ENCODE measurements around the gene THSD1.
"Not testable (repeated sequence)": the region's sequence is repeated elsewhere in the genome, so short reads cannot be mapped to it uniquely, and the experiment has no call there.

Gene THSD1

DNA sequence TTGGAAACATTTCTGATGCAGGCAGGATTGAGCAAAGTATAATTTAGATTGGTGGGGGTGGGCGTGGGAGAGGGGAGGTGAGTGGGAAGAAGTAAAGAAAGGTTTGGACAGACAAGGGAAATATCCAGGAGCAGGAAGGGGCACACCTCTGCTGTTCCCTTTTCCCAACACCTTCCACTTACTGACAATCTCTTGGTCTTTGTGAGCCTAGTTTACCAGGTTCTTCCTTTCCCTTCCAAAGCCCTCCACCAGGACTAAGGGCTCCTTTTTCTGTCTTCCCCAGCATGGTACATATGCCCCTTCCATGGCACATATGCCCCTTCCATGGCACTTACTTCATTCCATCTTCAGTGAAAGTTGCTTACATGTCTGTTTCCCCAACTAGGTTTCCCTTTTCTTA is 6.2 kb upstream of the THSD1 start:
- no peak overlapping the region for H3K4me3 ChIP-seq (ENCODE audit: low read depth, low read length)

DNA sequence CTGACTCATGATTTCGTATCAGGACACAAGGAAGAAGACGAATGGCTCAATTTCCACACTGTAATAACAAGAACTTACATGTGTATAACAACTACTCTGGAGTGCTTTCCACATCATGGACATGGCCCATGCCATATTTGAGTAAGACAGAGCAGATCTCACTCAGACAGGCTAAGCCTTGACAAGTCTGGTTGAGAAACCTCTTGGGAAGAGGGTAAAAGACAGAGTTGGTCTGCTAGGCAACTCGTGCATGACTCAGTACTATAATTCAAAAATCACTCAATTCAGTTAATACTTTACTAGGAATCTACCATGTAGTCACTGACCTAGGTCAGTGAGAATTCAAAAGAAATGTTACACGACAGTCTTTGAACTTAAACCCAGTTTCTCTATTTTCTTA is 5.7 kb upstream of the THSD1 start:
- no peak overlapping the region for H3K4me3 ChIP-seq (ENCODE audit: low read depth, low read length)

DNA sequence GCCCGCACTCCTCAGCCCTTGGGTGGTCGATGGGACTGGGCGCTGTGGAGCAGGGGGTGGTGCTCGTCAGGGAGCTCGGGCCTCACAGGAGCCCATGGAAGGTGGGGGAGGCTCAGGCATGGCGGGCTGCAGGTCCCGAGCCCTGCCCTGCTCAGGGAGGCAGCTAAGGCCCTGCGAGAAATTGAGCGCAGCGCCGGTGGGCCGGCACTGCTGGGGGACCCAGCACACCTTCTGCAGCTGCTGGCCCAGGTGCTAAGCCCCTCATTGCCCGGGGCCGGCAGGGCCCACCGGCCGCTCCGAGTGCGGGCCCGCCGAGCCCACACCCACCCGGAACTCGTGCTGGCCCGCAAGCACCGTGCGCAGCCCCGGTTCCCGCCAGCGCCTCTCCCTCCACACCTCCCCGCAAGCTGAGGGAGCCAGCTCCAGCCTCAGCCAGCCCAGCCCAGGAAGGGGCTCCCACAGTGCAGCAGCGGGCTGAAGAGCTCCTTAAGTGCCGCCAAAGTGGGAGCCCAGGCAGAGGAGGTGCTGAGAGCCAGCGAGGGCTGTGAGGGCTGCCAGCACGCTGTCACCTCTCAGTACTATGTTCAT is 2.2 kb upstream of the THSD1 start:
- H3K4me3 ChIP-seq (ENCODE audit: low read depth, low read length) = not testable (repeated sequence)

DNA sequence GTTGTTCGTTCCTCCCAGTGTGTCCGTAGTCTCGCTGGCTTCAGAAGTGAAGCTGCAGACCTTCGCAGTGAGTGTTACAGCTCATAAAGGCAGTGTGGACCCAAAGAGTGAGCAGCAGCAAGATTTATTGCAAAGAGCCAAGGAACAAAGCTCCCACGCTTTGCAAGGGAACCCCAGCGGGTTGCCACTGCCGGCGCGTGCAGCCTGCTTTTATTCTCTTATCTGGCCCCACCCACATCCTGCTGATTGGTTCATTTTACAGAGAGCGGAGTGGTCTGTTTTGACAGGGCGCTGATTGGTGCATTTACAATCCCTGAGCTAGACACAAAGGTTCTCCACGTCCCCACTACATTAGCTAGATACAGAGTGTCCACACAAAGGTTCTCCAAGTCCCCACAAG is 1.5 kb upstream of the THSD1 start:
- not testable (repeated sequence) for H3K4me3 ChIP-seq (ENCODE audit: low read depth, low read length)

DNA sequence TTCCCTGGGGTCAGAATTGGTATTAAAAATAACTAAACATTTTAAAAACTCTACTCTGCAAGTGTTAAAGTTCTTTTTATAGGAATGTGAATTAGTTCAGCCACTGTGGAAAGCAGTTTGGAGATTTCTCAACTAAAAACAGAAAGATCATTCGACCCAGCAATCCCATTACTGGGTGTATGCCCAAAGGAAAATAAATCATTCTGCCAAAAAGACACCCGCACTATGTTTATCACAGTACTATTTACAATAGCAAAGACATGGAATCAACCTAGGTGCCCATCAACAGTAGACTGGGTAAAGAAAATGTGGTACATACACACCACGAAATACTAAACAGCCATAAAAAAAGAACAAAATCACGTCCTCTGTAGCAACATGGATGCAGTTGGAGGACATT is 657 bp upstream of the THSD1 start:
- H3K4me3 ChIP-seq (ENCODE audit: low read depth, low read length) = no peak overlapping the region

DNA sequence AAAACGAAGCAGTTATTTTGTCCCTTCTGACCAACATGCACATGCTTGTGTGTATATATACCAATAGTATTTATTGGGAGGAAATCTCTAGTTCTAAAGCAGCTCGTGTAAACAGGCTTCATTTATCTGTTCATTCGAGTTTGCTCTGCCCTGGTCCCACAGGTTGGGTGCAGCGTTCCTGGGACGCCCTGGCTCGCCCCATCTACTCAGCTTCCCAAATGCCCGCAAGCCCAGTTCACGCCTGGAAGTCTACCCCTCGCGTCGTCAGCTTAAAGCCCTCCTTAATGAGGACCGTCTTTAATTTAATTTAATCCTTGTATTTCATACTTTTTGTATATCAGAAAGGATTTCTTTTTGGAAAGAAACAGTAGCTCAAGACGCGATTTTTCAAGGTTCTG is 604 bp downstream of the THSD1 start:
- H3K4me3 ChIP-seq (ENCODE audit: low read depth, low read length) = peak overlapping the region; percentile 42

DNA sequence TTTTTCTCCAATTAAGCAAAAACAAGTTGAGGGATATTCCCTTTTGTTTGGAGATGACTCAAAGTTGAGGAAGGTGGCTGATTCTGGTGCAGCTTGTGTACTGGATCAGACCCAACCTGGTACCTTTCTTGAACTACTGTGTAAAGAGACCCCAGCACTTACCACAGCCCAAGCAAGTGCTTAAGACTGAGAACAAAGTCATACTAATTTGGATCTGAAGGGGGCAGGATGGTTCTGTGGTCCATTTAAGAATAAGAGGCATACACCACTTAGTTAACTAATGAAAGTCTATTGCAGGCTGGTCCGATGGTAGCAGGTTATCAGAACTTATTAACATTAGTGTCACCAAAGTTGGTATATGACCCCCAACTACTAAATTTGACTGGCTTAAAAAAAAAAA is 6.3 kb downstream of the THSD1 start:
- no peak overlapping the region for H3K4me3 ChIP-seq (ENCODE audit: low read depth, low read length)

DNA sequence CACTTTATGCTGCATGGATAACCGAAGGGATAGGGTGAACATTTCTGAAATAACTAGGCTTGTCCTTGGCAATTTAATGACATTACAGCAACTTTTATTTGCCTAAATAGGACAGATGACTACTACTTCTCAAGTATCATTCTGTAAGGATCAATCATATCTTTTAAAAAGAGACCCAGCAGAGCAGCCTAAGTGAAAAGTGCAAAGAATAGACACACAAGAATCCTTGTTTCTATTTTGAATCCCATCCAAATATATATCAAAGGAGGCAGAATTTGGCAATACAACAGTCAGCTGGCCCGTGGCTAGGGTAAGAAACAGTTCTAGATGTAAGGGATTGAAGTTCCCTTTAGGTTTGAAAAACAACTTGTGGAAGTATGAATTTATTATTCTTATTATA is 6.9 kb downstream of the THSD1 start:
- no peak overlapping the region for H3K4me3 ChIP-seq (ENCODE audit: low read depth, low read length)

DNA sequence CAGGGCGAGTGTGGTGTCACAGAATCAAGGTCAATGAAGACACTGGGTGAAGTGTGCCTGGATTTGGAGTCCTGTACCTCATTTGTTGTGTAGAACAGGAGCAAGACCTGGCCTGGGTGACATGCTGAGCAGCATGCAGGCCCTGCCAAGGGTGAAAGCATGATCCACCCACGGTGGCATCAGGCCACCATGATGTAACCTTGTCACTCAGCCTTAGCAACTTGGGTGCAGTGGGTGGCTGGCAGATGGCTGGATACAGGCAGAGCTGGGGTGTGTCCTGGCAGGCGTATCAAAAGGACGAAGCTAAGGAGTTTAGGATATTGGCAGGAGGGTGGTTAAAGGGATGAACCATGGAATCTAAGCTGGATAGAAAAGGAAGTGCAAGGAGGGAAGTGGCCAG is 10.3 kb downstream of the THSD1 start:
- no peak overlapping the region for H3K4me3 ChIP-seq (ENCODE audit: low read depth, low read length)

DNA sequence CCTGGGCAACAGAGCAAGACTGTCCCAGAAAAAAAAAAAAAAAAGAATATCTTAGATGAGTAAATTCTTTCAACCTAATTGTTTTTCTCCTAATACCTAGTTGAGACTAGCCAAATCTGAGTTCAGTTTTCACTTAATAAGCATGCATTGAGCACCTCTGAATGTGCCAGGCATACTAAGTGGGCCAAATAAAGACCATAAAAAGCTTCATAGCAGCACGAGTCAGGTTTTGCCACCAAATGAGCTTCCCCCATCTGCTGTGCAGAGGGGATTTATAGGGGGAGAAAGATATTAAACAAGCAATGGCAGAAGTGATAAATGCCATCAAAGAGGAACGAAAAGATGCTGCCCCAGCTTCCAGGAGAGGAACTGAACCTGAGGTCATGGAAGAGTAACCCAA is 11.4 kb downstream of the THSD1 start:
- H3K4me3 ChIP-seq (ENCODE audit: low read depth, low read length) = no peak overlapping the region

DNA sequence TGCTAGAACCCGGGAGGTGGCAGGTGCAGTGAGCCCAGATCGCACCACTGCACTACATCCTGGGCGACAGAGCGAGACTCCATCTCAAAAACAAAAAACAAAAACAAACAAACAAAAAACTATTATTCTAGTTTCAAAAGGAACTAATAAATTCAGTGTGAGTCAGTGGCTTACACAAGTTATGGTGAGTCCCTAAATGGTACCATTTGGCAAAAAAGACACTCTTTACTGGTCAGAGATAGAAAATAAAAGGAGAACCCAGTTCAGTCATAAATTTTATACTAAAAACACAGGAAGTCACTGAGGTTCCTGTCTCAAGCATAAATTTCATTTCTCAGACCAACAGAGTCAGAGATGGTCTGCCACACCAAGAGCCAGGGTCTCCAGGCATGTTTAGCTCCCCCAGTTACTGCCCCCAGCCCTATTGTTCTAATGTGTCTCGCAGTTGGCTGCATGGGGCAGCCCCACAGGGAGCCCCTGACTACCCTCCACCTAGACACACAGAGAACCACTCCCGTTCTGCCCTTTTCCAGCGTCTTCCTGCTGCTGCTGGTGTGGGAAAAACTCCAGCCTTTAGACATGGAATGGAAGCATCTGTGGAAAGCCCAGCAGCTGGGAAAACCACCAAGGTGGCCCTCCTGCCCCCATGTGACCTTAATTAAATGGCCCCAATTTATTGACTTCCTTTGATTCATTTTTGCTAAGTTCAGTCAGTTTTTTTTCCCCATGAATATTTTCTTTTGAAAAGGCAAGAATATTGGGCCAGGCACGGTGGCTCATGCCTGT is 12.2 kb downstream of the THSD1 start:
- H3K4me3 ChIP-seq (ENCODE audit: low read depth, low read length) = no peak overlapping the region

DNA sequence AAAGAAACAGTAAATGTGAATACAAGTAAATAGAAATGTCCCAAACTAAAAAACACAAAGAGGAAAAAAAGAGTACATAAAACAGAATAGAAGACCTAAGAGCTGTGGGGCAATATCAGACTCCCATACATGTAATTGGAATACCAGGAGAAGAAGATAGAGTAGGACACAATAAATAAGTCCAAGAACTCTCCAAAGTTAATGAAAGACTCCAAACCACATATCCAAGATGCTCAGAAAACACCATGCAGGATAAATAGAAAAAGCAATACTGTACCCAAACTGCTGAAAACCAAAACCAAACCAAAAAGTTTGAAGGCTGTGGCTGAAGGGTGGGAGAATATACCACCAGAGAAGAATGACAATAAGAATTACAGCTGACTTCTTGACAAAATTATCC is 18.3 kb downstream of the THSD1 start:
- H3K4me3 ChIP-seq (ENCODE audit: low read depth, low read length) = no peak overlapping the region

DNA sequence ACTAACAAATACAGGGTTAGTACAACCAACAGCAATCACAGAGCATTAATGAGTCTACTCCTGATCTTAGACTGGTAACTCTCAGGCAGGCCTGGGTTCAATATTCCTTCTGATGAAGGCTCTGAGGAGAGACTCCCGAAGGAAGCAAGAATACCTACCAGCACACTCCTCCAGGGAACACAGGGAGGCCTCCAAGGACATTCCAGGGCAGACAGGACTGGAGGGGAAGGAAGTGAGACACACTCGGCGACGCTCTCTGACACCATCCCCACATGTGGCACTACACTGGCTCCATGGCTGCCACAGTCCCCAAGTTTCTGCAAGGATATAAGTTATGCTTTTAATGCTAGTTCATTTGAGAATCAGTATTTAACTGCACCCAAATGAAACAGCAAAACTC is 20.1 kb downstream of the THSD1 start:
- no peak overlapping the region for H3K4me3 ChIP-seq (ENCODE audit: low read depth, low read length)

DNA sequence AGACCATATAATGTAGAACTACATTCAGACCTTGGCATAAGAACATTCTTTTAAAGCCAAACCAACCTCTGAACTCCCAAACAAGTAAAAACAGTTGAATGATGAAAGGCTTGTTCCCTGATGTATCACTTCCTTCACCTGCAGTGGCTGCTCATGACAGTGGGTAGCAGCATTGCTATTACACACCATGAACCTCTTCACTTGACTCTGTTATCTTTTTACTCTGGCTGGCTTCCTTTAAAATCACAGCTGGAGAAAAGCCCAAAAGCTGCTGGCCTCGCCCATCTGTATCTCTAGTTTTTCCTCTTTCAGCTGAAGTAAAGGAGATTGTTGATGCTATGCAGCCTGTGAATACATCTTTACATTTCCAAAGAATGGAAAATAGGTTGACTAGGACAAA is 22.6 kb downstream of the THSD1 start:
- no peak overlapping the region for H3K4me3 ChIP-seq (ENCODE audit: low read depth, low read length)

DNA sequence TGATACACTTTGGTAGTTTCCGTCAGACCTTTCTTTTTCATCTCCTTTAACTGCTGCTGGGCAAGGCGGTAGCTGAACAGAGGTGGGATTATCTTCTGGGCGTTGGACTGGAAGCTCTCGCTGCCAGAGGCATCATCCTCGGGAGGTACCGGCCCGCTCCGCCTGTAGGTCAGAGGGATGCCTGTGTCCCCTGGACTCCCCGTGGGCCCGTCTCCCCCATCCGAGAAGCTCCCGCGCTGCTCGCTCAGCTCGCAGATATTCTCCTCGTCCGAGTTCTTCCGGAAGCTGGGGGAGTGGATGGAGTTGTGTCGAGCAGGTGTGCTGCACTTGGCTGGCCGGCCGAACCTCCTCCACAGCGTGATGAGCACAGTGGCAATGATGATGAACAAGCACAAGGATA is 27.7 kb downstream of the THSD1 start:
- no peak overlapping the region for H3K4me3 ChIP-seq (ENCODE audit: low read depth, low read length)

DNA sequence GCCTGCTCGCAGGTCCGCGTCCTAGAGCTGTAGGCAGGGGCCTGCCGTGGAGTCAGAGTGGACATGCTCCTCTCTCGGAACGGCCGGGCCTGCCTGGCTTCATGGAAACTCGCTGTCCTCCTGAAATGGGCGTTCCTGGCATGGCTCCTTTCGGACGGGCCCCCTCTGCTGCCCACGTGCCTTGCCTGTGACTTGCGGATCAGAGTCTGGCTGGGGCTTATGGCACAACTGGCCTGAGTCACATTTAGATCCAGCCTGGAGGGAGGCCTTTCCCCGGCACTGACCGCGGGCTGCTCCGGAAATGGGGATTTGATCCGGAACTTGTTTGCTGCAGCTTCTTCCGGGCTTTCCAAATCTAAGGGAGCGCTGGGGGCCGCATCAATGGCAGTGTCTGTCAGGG is 28.1 kb downstream of the THSD1 start:
- H3K4me3 ChIP-seq (ENCODE audit: low read depth, low read length) = no peak overlapping the region

DNA sequence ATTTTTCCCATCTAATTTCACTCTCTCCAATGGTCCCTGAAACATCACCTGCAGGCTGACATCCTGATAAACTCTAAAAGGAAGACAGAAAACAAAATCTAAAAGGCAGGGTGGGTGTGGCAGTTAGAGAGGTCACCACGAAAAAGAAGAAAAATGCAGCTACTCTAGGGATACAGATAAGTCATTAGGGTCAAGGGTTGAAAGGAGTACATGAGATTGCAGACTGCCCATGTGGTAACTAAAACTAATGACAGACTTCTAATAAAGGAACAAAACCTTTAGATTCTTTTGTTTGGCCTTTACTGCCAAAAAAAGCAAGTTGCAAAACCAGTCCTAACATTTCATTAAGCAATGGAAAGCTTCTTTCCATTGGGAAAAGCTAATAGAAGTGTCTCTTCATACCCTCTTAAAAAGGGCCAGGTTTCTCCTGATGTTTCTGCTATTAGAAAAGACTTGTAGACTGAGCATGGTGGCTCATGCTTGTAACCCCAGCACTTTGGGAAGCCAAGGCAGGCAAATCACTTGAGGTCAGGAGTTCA is 31.0 kb downstream of the THSD1 start:
- H3K4me3 ChIP-seq (ENCODE audit: low read depth, low read length) = no peak overlapping the region

DNA sequence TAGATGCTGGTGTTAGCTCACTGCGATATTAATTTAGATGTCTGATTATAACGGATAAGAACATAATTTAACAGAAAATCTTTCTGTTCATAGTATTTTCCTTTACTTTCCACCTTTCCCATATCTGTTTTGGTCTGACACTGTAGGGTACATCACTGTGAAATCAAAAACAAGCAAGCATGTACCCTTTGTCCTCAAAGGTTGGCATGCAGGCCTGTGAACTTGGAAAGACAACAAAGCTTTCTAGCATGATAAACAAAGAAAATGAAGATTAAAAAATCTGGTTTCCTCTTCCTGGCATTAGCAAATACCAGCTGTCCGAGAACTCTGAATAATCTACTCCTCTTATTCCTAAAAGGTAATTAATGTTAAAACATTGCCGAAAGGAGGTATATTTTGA is 31.6 kb downstream of the THSD1 start:
- no peak overlapping the region for H3K4me3 ChIP-seq (ENCODE audit: low read depth, low read length)

DNA sequence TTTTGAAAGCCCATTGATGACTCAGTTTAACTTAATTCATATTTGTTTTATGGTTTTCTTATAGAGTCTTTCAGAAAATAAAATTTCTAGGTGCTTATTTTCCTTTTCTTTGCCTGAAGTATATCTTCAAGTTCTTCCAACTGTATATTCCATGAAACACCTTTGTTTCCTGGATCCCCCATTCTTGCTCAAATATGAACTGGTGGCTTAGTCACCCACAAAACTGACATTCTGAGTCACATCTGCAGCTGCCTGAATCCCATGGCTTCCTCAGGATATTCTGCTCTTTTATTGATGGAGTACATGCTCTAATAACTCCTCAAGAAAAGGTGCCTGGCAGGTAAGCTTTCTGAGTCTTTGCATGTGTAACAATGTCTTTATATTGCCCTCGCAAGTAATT is 32.7 kb downstream of the THSD1 start:
- not testable (repeated sequence) for H3K4me3 ChIP-seq (ENCODE audit: low read depth, low read length)

DNA sequence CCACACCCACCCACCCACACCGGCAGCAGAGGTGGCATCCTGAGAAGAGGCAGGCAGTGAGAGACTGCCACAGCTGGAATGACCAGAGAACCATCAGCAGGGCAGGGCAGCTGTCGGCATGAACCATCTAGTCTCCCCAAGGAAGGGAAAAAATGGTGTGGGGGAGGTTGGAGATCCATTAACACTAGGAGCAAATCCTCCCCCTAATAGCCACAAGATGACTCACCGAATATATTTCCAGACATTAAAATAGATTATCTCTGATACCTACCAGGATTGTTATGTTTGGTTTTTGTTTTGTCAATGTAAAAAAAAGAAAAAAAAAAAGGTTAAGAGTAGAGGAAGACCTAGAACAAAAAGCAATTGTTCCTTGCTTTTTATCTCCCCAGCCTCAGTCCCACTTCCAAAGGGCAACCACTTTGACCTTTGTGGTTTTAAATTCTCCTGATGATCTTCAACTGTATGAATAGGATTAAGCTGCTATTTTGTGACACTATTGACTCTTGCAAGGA is 34.2 kb downstream of the THSD1 start:
- no peak overlapping the region for H3K4me3 ChIP-seq (ENCODE audit: low read depth, low read length)

DNA sequence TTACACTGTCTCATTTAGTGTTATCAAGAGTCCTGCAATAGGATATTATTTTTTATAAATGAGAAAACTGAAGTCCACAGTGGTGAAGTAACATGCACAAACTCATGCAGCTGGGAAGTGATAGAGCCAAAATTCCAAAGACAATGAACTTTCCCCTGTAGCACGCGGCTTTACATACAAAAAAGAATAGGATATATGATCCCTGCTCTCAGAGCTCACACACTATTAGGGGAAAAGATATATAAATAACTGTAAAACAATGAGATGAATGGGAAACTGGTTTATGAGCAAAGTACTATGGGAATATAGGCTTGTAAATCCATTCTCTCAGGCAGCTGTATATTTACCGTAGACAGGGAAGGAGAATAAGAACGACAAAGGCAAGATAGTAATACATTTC is 39.7 kb downstream of the THSD1 start:
- no peak overlapping the region for H3K4me3 ChIP-seq (ENCODE audit: low read depth, low read length)

DNA sequence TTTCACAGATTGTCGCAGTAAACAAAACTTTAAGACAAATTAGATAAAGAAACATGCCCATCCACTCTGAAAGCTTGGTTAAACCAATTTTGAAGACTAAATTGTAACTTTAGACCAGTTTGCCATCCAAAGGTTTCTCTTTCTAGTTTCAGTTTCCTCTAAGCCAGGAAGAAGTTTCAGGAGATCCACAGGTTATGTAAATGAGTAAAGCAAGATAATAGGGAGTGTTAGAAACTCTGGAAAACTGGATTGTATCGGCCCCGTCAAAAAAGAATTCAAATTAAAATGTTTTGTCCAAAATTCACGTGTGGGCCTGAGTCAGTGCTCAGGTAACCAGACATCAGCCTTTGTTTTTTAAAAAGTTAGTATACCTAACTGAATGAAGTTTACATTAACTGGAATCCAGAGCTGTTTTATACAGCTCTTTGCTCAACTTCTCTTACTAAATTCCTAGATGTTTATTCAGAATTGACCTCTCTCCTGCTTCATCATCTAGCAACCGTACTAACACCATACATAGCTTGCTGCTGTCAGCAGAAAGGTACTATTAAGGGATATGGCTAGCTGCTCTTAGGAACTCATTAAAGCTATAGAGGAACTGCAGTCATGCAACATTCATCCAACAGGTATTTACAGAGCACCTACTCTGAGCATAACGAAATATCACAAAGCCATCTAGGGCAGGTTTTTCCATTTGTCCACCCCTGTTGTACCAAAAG is 43.6 kb downstream of the THSD1 start:
- H3K4me3 ChIP-seq (ENCODE audit: low read depth, low read length) = not testable (repeated sequence)

Measured in iPS-11a (cell line).